NK-92 treated with Interleukin-12 subunit alpha and Interleukin-12 subunit beta, amount 100 ng/mL, for 24 hours (cell line): Measurements from ENCODE around the gene ITIH1.

Experiments
- DNase-seq: peaks from one replicate; lab custom pipeline; 2025; lab: John Stamatoyannopoulos, UW

ITIH1 gene

GRCh38 chr3:52839268-52839575, 61.8 kb downstream of the ITIH1 start:
- no peak for DNase-seq

DNA sequence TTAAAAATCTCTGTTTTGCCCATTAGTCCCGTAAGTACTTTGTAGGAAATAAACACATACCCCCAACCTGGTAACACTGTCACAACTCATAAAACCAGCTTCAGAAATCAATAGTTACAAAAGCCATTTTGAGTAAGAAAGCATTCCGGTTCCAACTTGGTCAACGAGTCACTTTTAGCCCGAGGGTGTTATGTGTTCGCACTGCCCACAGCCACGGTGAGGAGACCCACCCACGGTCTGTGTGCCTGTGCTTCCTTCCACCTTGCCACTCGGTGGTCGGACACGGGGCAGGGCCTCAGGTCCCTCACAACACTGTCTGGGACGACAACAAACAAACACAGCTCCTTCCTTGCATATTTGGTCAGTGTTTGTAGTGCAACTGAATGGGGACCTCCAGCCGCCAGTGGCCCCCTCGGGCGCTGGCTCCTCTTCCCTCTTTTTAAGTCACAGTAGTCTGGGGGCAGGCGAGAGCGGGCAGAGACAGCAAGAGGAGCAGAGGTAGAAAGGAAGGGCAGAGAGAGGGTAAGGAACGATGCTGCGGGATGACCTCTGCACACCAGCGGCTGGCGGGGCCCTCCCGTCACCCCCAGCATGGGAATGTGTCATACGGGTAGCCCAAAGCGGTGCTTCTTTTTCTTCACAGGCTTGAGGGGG, 62.6 kb downstream of the ITIH1 start:
- no peak for DNase-seq

DNA sequence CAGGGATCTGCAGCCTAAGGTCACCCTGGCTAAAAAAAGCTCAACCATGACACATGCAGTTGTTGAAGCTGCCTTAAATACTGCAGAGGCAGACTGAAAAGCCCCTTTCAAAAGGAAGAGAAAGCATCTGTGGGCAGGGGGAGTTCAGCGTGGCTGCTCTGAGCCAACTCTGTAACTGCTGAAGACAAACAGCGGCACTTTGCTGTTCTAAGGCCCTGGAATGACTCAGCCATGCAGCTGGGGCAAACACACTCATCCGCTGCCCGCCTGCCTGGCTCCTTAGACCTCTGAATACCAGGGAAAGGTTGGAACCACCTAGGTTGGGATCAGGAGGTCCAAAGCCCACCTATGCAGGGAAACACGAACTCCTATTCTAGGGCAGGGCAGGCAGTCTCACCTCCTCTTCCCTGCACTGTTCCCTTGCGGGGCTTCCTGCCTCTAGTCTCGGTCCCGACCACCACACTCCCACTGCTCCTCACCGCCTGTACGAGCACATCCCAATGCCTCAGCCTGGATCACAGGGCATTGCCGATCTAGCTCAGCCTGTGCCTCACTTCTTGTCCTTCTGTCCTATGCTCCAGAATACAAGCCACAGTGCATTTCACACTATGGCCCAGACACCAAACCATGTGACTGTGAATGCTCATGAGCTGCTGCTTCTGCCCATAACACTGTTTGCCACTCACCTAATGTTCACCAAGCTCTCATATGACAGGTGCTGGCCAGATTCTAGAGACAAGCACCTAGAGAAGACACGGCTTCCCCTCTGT, 64.0 kb downstream of the ITIH1 start:
- DNase-seq = no peak
